Panc1 (cell line): ENCODE results near the gene DUSP14.

Experiments
- POLR2AphosphoS5 ChIP-seq: IDR thresholded peaks from 2 replicates; pipeline ENCODE4 v1.6.1; 2012; ENCODE audit warnings: mild to moderate bottlenecking, low read depth, low read length, moderate library complexity
- TF ChIP-seq, protein P1 (sequence below): fragments of 450-650 bp; IDR thresholded peaks from 2 replicates; pipeline ENCODE4 v1.5.1; 2017; ENCODE audit warnings: mild to moderate bottlenecking
- TF ChIP-seq, protein P2 (sequence below), 2 experiments: IDR thresholded peaks; 2 replicates each; pipeline ENCODE4 v1.6.1; 2011 to 2012; ENCODE audit warnings: low read depth in 2 of 2, control low read depth in 1 of 2, low read length in 1 of 2, mild to moderate bottlenecking in 1 of 2, moderate library complexity in 1 of 2; ENCODE audit not compliant: insufficient read depth in 1 of 2

DNA sequence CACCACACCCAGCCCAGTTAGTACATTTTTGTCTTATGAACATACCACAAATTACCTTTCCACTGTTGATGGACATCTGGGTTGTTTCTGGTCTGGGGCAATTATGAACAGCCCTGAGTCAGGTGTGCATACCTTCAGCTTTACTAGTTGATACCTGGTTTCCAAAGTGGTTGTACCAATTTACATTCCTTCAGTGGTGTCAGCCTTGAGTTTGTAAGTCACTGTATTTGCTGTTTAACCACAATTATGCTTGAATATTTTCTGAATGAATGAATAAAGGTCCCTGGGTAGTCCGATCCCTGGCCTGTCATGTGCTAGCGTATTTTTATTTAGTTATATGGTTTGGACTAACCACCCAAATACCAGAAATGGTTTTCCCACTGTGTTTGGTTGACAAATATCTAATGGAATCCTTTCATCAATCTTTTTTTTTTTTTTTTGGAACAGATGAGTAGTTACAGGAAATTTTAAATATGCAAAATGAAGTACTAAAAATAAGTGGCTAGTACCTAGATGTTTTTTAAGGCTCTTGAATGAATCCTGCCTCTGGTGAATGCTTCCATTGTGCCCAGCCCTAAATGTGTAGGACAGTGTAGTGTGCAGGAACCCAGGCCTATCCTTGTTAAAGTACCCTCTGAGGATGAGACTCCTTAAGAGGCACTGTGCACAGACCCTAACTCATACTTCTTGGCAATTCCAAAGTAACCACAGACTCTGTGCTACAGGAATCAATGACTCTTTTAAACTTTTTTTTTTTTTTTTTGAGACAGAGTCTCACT, 3.7 kb downstream of the DUSP14 start:
- TF ChIP-seq, protein P1, sequence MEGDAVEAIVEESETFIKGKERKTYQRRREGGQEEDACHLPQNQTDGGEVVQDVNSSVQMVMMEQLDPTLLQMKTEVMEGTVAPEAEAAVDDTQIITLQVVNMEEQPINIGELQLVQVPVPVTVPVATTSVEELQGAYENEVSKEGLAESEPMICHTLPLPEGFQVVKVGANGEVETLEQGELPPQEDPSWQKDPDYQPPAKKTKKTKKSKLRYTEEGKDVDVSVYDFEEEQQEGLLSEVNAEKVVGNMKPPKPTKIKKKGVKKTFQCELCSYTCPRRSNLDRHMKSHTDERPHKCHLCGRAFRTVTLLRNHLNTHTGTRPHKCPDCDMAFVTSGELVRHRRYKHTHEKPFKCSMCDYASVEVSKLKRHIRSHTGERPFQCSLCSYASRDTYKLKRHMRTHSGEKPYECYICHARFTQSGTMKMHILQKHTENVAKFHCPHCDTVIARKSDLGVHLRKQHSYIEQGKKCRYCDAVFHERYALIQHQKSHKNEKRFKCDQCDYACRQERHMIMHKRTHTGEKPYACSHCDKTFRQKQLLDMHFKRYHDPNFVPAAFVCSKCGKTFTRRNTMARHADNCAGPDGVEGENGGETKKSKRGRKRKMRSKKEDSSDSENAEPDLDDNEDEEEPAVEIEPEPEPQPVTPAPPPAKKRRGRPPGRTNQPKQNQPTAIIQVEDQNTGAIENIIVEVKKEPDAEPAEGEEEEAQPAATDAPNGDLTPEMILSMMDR: no peak
- TF ChIP-seq POLR2AphosphoS5: no peak
- TF ChIP-seq, protein P2, sequence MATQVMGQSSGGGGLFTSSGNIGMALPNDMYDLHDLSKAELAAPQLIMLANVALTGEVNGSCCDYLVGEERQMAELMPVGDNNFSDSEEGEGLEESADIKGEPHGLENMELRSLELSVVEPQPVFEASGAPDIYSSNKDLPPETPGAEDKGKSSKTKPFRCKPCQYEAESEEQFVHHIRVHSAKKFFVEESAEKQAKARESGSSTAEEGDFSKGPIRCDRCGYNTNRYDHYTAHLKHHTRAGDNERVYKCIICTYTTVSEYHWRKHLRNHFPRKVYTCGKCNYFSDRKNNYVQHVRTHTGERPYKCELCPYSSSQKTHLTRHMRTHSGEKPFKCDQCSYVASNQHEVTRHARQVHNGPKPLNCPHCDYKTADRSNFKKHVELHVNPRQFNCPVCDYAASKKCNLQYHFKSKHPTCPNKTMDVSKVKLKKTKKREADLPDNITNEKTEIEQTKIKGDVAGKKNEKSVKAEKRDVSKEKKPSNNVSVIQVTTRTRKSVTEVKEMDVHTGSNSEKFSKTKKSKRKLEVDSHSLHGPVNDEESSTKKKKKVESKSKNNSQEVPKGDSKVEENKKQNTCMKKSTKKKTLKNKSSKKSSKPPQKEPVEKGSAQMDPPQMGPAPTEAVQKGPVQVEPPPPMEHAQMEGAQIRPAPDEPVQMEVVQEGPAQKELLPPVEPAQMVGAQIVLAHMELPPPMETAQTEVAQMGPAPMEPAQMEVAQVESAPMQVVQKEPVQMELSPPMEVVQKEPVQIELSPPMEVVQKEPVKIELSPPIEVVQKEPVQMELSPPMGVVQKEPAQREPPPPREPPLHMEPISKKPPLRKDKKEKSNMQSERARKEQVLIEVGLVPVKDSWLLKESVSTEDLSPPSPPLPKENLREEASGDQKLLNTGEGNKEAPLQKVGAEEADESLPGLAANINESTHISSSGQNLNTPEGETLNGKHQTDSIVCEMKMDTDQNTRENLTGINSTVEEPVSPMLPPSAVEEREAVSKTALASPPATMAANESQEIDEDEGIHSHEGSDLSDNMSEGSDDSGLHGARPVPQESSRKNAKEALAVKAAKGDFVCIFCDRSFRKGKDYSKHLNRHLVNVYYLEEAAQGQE (IDR thresholded peaks at IDR 0.05; ENCODE audit: insufficient read depth in 1 of 2, low read depth in 2 of 2, low read length in 1 of 2): no peak
